GM13977 (cell line): ENCODE measurements around the gene MGRN1.
"Not testable (repeated sequence)": the region's sequence is repeated elsewhere in the genome, so short reads cannot be mapped to it uniquely, and the experiment has no call there.

ENCODE experiments used
- DNase-seq: peaks from one replicate; pipeline ENCODE4 v3.0.0; 2012; ENCODE audit warnings: low spot score
- in situ Hi-C: fragments of 300-500 bp; cut with MboI; formaldehyde crosslinking; loops from one replicate; pipeline ENCODE4 v1.12.0; 2022; ENCODE audit warnings: low sequenced_read_pairs, low pct_unique_long_range_greater_than_20kb, mixed read lengths, inconsistent platforms; ENCODE audit not compliant: unreplicated experiment
- TF ChIP-seq, protein P1 (sequence below): IDR thresholded peaks from 2 replicates; pipeline ENCODE4 v1.5.1; 2012; ENCODE audit warnings: mild to moderate bottlenecking, control low read depth; ENCODE audit not compliant: insufficient read depth; ENCODE audit errors: extremely low read depth, missing control alignments

Gene MGRN1

DNA sequence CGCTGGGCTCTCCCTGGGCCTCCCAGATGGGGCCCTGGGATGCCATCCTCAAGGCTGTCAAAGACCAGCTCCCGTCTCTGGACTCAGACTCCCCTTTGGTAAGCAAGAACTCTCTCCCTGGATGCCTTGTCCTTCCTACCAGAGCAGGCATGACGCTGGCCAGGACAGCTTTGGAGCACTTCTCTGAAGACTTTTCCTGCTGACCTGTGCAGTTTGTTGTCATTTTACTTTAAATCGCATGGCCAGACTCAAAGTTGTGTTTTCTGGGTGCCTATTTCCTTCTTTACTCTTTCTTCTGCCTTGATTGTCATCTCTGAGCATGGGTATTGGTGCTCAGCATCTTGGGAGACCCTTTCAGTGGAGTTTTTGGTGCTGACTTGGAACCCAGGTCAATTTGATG, 111.9 kb downstream of the MGRN1 start:
- no peak for DNase-seq
- TF ChIP-seq, protein P1, sequence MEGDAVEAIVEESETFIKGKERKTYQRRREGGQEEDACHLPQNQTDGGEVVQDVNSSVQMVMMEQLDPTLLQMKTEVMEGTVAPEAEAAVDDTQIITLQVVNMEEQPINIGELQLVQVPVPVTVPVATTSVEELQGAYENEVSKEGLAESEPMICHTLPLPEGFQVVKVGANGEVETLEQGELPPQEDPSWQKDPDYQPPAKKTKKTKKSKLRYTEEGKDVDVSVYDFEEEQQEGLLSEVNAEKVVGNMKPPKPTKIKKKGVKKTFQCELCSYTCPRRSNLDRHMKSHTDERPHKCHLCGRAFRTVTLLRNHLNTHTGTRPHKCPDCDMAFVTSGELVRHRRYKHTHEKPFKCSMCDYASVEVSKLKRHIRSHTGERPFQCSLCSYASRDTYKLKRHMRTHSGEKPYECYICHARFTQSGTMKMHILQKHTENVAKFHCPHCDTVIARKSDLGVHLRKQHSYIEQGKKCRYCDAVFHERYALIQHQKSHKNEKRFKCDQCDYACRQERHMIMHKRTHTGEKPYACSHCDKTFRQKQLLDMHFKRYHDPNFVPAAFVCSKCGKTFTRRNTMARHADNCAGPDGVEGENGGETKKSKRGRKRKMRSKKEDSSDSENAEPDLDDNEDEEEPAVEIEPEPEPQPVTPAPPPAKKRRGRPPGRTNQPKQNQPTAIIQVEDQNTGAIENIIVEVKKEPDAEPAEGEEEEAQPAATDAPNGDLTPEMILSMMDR: no peak
- in situ Hi-C loops: loop anchor here (25.0 kb wide), 1 partner anchor 326 kb away; the partner anchor contains the start of genes ALG1 and C16orf89

DNA sequence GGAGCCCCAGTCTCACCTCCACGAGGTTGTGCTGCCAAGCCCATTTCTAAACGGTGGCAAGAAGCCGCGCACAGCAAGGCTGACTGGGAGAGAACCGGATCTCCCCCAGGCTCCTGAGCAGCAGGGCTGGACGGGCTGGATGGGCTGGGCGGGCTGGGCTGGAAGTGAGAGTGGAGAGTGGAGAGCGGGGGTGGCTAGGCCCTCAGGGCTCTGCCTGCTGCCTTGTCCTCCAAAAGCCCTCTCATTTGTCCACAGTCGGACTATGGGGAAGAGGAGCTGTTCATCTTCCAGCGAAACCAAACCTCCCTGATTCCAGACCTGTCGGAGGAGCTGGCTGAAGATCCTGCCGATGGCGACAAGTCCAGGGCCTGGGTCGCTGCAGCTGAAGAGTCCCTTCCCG, 112.9 kb downstream of the MGRN1 start:
- TF ChIP-seq, protein P1: no peak
- DNase-seq: no peak
- in situ Hi-C loops: loop anchor here (25.0 kb wide), 1 partner anchor 325 kb away; the partner anchor contains the start of genes ALG1 and C16orf89

DNA sequence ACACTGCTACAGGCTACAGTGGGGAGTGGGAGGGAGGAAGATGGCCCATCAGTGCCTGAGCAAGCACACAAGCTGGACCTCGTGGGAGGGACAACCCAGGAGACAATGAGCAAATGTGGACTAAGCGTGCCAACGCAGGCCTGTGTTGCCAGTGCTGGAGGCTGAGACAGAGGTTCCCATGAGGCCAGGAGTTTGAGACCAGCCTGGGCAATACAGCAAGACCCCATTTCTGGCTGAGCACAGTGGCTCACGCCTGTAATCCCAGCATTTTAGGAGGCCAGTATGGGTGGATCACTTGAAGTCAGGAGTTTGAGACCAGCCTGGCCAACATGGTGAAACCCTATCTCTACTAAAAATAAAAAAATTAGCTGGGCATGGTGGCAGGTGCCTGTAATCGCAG, 113.7 kb downstream of the MGRN1 start:
- in situ Hi-C loops: loop anchor here (25.0 kb wide), 1 partner anchor 324 kb away; the partner anchor contains the start of genes ALG1 and C16orf89

More for the DNA sequence above, 113.7 kb downstream of the MGRN1 start:
- not testable (repeated sequence) for DNase-seq
